Hepatic stellate cell (primary cell): ENCODE data around the gene GCC1.

ENCODE experiments used
- DNase-seq: peaks from one replicate; pipeline ENCODE4 v3.0.0; 2011; ENCODE audit warnings: low spot score

Gene GCC1

GRCh38 chr7:127536741-127537140 lies 48.7 kb downstream of the GCC1 start:
- no peak for DNase-seq

GRCh38 chr7:127536394-127536691 lies 49.1 kb downstream of the GCC1 start:
- DNase-seq, result no peak

DNA sequence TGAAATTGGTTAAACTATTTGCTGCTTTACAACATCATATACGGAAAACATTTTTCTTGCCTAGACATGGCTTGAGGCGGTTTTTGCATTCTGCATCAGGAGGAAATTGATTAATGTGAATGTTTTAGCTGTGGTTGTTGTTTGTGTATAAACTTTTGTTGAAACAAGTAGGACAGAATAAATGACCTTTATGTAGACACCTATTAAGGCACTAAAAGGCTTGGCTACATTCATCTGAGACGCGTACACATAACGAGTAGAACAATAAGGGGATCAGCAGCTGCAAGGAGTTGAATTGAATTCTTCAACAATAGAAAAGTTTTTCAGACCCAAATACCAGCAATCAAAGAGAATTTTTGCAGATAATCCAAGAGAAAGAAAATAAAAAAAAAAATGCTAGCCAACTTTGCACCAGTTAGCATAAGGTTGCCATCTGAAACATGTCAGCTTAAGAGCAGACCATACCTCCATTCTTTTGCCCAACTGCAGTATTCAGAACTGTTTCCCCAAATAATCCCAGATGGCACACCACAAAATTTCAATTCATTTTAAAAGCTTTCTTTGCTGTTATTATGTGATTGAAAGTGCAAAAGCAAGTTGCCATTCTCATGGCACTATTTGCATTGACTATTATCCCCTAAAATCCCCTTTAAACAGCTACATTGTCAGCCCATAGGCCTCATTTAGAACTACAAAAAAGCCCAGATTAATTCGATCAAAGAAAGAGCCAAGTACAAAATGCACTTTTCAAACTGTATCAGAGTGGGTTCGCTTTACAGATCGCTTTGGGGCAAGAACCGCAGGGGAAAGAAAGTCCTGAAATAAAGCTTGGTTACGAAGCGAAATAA lies 49.6 kb downstream of the GCC1 start:
- DNase-seq, result no peak

DNA sequence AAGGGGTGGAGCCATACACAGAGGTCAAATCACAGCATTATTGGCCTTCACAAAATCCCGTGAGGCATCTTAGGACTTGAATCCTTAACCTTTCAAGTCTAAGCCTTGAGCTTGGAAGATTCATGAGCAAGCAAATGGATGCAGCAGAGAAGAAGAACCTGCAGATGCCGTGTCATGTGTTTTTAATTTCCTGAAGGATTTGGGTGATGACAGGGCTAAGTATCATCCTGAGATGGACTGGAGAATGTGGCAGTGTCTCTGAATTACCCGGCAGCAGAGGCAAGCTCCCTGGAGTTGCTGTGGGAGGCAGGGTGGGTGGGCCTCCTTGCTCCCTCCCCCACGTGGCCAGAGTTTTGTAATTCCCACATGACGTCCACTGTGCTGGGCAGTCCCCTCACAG lies 50.8 kb downstream of the GCC1 start:
- DNase-seq, result no peak

DNA sequence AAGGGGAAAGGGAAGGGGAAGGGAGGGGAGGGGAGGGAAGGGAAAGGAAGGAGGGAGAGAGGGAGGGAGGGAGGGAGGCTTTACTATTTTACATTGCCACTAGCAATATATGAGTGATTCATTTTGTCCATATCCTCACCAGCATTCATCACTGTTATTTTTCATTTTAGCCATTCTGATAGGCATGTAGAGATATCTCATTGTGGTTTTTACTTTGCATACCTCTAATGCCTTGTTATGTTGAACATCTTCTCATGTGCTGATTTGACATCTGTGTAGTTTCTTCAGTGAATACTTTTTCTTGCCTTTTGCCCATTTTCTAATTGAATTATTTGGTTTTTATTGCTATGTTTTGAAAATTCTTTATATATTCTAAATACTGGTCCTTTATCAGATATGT lies 52.7 kb downstream of the GCC1 start:
- no peak for DNase-seq

DNA sequence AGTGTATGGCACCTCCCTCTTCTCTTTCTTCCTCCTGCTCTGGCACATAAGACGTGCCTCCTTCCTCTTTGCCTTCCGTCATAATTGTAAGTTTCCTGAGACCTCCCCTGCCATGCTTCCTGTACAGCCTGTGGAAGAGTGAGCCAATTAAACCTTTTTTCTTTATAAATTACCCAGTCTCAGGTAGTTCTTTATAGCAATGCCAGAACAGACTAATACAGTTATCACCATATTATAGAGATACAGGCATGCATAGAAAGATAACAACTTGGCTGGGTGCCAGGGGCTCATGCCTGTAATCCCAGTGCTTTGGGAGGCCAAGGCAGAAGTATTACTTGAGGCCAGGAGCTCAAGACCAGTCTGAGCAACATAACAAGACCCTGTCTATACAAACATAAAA lies 53.2 kb downstream of the GCC1 start:
- DNase-seq, result no peak
